Hepatocyte (in vitro differentiated cells): ENCODE measurements around the gene SPNS2.

Source experiments
- EZH2 ChIP-seq: fragments of 200-600 bp; sonication (generic); IDR thresholded peaks from 2 replicates; pipeline ENCODE4 v1.6.1; 2016; ENCODE audit warnings: antibody characterized with exemption, mild to moderate bottlenecking, borderline replicate concordance
- EZH2phosphoT487 ChIP-seq: fragments of 200-600 bp; sonication (generic); IDR thresholded peaks from one replicate; pipeline ENCODE4 v1.6.1; 2018; ENCODE audit warnings: antibody characterized with exemption, mild to moderate bottlenecking, low read depth, moderate library complexity; ENCODE audit not compliant: unreplicated experiment, severe bottlenecking
- TF ChIP-seq, protein P1 (sequence below): fragments of 200-600 bp; sonication (generic); IDR thresholded peaks from 2 replicates; pipeline ENCODE4 v1.5.1; 2016; ENCODE audit warnings: antibody characterized with exemption, mild to moderate bottlenecking; ENCODE audit not compliant: poor library complexity

- TF ChIP-seq, protein P1, sequence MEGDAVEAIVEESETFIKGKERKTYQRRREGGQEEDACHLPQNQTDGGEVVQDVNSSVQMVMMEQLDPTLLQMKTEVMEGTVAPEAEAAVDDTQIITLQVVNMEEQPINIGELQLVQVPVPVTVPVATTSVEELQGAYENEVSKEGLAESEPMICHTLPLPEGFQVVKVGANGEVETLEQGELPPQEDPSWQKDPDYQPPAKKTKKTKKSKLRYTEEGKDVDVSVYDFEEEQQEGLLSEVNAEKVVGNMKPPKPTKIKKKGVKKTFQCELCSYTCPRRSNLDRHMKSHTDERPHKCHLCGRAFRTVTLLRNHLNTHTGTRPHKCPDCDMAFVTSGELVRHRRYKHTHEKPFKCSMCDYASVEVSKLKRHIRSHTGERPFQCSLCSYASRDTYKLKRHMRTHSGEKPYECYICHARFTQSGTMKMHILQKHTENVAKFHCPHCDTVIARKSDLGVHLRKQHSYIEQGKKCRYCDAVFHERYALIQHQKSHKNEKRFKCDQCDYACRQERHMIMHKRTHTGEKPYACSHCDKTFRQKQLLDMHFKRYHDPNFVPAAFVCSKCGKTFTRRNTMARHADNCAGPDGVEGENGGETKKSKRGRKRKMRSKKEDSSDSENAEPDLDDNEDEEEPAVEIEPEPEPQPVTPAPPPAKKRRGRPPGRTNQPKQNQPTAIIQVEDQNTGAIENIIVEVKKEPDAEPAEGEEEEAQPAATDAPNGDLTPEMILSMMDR = no peak
- no peak for TF ChIP-seq EZH2phosphoT487
- peak; percentile 44 for TF ChIP-seq EZH2
These were observed 930 bp downstream of the SPNS2 start for GRCh38 chr17:4499431-4500190.
